GM12874 (cell line): Measurements from ENCODE around the gene ANO8.

Source experiments
- TF ChIP-seq, protein P1 (sequence below): IDR thresholded peaks from 2 replicates; pipeline ENCODE4 v1.5.1; 2011; ENCODE audit warnings: low read depth, mild to moderate bottlenecking, control low read depth, low read length, moderate library complexity; ENCODE audit not compliant: insufficient read depth

Gene ANO8

DNA sequence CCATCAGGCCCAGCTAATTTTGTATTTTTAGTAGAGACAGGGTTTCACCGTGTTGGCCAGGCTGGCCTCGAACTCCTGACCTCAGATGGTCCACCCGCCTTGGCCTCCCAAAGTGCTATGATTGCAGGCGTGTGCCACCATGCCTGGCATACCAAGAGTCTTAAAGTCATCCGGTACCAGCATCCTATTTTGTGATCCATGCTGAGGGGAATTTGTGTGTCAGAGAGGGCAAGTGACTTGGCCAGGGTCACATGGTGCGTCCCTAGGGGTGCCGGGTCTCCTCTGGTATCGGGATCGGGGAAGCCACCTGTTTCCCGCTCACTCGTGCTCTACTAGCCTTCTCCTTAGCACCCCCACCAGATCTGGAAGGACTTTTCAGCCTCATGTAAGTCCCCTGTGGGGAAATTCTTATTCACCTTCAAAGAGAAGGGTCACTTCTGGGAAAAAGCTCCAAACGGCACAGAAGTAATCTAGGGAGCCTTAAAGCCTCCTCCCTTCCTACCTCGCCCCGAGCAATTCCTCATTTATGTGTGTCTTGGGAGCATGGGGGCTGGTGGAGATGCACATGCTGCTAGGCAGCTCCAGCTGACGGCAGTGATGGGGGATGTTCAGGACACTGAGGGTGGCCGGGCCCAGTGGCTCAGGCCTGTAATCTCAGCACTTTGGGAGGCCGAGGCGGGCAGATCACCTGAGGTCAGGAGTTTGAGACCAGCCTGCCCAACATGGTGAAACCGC lies 59.0 kb downstream of the ANO8 start:
- TF ChIP-seq, protein P1, sequence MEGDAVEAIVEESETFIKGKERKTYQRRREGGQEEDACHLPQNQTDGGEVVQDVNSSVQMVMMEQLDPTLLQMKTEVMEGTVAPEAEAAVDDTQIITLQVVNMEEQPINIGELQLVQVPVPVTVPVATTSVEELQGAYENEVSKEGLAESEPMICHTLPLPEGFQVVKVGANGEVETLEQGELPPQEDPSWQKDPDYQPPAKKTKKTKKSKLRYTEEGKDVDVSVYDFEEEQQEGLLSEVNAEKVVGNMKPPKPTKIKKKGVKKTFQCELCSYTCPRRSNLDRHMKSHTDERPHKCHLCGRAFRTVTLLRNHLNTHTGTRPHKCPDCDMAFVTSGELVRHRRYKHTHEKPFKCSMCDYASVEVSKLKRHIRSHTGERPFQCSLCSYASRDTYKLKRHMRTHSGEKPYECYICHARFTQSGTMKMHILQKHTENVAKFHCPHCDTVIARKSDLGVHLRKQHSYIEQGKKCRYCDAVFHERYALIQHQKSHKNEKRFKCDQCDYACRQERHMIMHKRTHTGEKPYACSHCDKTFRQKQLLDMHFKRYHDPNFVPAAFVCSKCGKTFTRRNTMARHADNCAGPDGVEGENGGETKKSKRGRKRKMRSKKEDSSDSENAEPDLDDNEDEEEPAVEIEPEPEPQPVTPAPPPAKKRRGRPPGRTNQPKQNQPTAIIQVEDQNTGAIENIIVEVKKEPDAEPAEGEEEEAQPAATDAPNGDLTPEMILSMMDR: no peak
